ENCODE data around the gene TREX2.

The TREX2 gene

DNA sequence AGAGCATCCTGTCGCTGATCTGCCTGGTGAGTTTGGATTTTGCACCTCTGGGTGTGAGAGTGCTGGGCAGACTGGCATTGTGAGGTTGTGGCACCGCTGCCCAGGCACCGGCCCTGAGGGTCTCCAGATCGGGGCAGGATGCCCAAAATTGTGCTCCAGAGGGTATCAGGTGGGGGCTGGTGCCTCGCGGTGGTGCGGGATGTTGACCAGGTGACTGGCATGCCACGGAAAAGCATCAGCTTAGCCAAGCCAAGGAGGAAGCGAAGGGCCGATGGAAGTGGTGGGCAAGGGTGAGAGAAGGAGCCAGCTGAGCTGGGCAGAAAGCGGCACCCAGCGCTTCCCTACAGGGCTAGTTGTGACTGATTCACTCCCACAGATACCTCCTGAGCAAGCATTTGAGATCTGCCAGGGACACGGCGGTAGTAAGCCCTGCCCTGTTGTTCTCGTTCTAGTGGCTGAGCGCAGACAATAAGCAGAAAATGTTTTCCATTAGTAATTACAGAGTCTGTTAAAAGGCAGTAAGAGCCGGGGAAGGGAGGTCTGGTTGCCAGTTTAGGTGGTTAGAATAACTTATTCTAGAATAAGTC, 33.8 kb downstream of the TREX2 start:
- H3K9me3 ChIP-seq (ENCODE audit: low read length): no peaks in the 10 kb centered on the region
- H3K4me1 ChIP-seq (ENCODE audit: insufficient read depth, low read length, severe bottlenecking): peaks cover 6% of the 10 kb centered on the region
- H3K4me2 ChIP-seq (ENCODE audit: low read length): peak overlapping the region; percentile 53
- H3K9ac ChIP-seq (ENCODE audit: low read length): no peak overlapping the region; the same call in 1 of the 2 replicates
- H3F3A ChIP-seq (ENCODE audit: insufficient read depth, low read length): no peaks in the 10 kb centered on the region
- H2AFZ ChIP-seq (ENCODE audit: low read length): no peak overlapping the region
- H4K20me1 ChIP-seq (ENCODE audit: insufficient read depth, low read length): no peaks in the 10 kb centered on the region
- peak overlapping the region; percentile 50 for H3K4me3 ChIP-seq (ENCODE audit: low read depth, low read length, poor library complexity, severe bottlenecking)
- no peak overlapping the region for H3K27ac ChIP-seq (ENCODE audit: low read depth, low read length, poor library complexity, severe bottlenecking)
- no peaks in the 10 kb centered on the region for H3K27me3 ChIP-seq (ENCODE audit: insufficient read depth, low read length)
- TF ChIP-seq EZH2 (IDR thresholded peaks at IDR 0.05; ENCODE audit: borderline replicate concordance, low read length): no peak
- no peaks in the 10 kb centered on the region for H3K36me3 ChIP-seq (ENCODE audit: insufficient read depth, low read length)
- no peaks in the 10 kb centered on the region for H3K79me2 ChIP-seq (ENCODE audit: insufficient read depth, low read length)
- no peaks in the 10 kb centered on the region for H3K9me2 ChIP-seq (ENCODE audit: low read depth, low read length)

DNA sequence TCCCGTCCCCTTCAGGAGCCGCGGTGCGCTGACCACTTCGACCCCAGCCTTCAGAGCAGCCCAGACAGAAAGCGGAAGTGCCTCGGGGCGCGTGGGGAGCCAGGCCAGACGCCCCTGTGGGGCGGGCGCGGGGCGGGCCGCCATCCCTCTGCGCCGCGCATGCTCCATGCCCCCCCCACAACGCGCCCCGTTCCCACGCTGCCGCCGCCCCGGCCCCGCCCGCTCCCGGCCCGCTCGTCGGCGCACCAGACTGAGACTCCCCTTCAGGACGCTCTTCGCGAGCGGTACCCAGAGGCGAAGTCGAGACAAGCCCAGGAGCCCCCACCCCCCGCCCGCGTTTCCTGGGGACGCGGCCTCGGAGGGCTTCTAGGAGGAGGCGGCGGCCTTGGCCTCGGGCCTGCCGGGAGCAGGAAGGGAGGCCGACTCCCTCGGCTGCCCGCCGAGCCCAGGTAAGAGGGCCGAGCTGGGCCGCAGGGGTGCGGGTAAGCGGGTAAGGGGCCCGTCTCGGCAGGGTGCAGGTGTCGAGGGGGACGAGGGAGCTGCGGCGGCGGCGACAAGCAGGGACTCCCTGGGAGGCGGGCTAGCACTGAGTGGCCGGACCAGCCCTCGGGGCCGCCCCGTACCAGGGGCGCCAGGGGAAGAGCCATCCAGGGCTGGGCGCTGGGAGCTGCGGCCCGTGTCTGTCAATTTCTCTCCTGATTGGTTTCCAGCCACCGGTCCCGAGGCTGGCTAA, 34.4 kb downstream of the TREX2 start, which contains the start of gene ZFP92:
Gene ZFP92, plus strand, starts transcription at position 218 of the 733 bp plus-strand sequence. CDS start 6,851 bp downstream, outside the sequence.
- Histone ChIP-seq H3F3A (ENCODE audit: insufficient read depth, low read length) (no peaks in the 10 kb centered on the region), H3K9me2 (ENCODE audit: low read depth, low read length) (no peaks in the 10 kb centered on the region), H3K9ac (ENCODE audit: low read length) (peak within 1 kb of the TSS; percentile 33; the same call in 1 of the 2 replicates)

DNA sequence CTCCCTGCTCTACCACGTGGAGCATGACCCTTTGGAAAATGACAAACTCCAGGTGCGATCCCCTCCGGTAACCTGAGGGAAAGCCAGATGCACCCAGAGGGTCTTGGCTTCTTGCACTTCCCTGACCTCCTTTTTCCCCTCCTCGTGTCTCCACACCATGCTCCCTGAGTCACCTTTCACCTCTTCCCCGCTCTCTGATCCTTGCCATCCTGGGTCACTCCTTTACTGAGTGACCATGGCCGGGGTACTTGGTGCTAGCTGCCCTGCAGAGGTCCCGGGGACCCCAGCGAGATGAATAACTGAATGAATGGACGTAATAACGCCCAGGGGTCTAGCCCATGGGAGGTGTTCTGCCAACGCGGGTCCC, 35.0 kb downstream of the TREX2 start:
- Histone ChIP-seq H3K36me3 (ENCODE audit: insufficient read depth, low read length) (no peaks in the 10 kb centered on the region), H3F3A (ENCODE audit: insufficient read depth, low read length) (no peaks in the 10 kb centered on the region), H2AFZ (ENCODE audit: low read length) (no peak overlapping the region), H3K9me2 (ENCODE audit: low read depth, low read length) (no peaks in the 10 kb centered on the region), H3K79me2 (ENCODE audit: insufficient read depth, low read length) (no peaks in the 10 kb centered on the region), H3K4me2 (ENCODE audit: low read length) (peak overlapping the region; percentile 53; the same call in 1 of the 2 replicates), H3K9ac (ENCODE audit: low read length) (no peak overlapping the region), H3K4me1 (ENCODE audit: insufficient read depth, low read length, severe bottlenecking) (peaks cover 6% of the 10 kb centered on the region), H3K4me3 (ENCODE audit: low read depth, low read length, poor library complexity, severe bottlenecking) (peak overlapping the region; percentile 50), H3K9me3 (ENCODE audit: low read length) (no peaks in the 10 kb centered on the region), H4K20me1 (ENCODE audit: insufficient read depth, low read length) (no peaks in the 10 kb centered on the region), H3K27ac (ENCODE audit: low read depth, low read length, poor library complexity, severe bottlenecking) (no peak overlapping the region), H3K27me3 (ENCODE audit: insufficient read depth, low read length) (no peaks in the 10 kb centered on the region)
- TF ChIP-seq EZH2 (IDR thresholded peaks at IDR 0.05; ENCODE audit: borderline replicate concordance, low read length): no peak
- TF ChIP-seq, protein P1, sequence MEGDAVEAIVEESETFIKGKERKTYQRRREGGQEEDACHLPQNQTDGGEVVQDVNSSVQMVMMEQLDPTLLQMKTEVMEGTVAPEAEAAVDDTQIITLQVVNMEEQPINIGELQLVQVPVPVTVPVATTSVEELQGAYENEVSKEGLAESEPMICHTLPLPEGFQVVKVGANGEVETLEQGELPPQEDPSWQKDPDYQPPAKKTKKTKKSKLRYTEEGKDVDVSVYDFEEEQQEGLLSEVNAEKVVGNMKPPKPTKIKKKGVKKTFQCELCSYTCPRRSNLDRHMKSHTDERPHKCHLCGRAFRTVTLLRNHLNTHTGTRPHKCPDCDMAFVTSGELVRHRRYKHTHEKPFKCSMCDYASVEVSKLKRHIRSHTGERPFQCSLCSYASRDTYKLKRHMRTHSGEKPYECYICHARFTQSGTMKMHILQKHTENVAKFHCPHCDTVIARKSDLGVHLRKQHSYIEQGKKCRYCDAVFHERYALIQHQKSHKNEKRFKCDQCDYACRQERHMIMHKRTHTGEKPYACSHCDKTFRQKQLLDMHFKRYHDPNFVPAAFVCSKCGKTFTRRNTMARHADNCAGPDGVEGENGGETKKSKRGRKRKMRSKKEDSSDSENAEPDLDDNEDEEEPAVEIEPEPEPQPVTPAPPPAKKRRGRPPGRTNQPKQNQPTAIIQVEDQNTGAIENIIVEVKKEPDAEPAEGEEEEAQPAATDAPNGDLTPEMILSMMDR (IDR thresholded peaks at IDR 0.05; ENCODE audit: low read length): no peak

More for the DNA sequence above, 34.4 kb downstream of the TREX2 start, which contains the start of gene ZFP92:
- no peaks in the 10 kb centered on the region for H3K9me3 ChIP-seq (ENCODE audit: low read length)
- peaks cover 6% of the 10 kb centered on the region for H3K4me1 ChIP-seq (ENCODE audit: insufficient read depth, low read length, severe bottlenecking)
- H2AFZ ChIP-seq (ENCODE audit: low read length): no peak within 1 kb of the TSS
- no peaks in the 10 kb centered on the region for H3K27me3 ChIP-seq (ENCODE audit: insufficient read depth, low read length)
- no peak for TF ChIP-seq EZH2 (IDR thresholded peaks at IDR 0.05; ENCODE audit: borderline replicate concordance, low read length)
- TF ChIP-seq, protein P1 (IDR thresholded peaks at IDR 0.05; ENCODE audit: low read length): no peak
- H3K4me2 ChIP-seq (ENCODE audit: low read length): peak within 1 kb of the TSS; percentile 53
- H4K20me1 ChIP-seq (ENCODE audit: insufficient read depth, low read length): no peaks in the 10 kb centered on the region
- no peaks in the 10 kb centered on the region for H3K79me2 ChIP-seq (ENCODE audit: insufficient read depth, low read length)
- H3K27ac ChIP-seq (ENCODE audit: low read depth, low read length, poor library complexity, severe bottlenecking): no peak within 1 kb of the TSS
- no peaks in the 10 kb centered on the region for H3K36me3 ChIP-seq (ENCODE audit: insufficient read depth, low read length)
- peak within 1 kb of the TSS; percentile 50 for H3K4me3 ChIP-seq (ENCODE audit: low read depth, low read length, poor library complexity, severe bottlenecking)
